A673 (cell line): ENCODE data around the gene NUB1.

Experiments used
- CTCF ChIP-seq: fragments of 300-800, 200-600 bp; sonication (generic); conservative IDR thresholded peaks from 2 replicates; pipeline ENCODE4 v1.5.1; 2017; ENCODE audit warnings: low read depth, mild to moderate bottlenecking, antibody characterized with exemption, low read length, moderate library complexity, mixed read lengths
- EZH2 ChIP-seq: fragments of 200-600 bp; sonication (generic); IDR thresholded peaks from 2 replicates; pipeline ENCODE4 v1.6.1; 2017; ENCODE audit warnings: borderline replicate concordance, low read depth, mild to moderate bottlenecking, mixed read lengths, antibody characterized with exemption, low read length; ENCODE audit not compliant: poor library complexity, severe bottlenecking

DNA sequence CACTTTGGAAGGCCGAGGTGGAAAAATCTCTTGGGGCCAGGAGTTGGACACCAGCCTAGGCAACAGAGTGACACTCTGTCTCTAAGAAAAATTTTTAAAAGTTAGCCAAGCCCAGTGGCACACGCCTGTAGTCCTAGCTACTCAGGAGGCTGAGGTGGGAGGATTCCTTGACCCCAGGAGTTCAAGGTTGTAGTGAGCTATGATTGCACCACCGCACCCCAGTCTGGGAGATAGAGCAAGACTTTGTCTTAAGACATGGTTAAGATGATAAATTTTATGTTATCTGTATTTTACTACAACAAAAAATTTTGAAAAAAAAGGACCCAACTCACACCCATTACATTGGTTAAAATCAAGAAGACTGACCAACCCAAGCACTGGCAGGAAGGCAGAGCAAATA is 48.8 kb upstream of the NUB1 start:
- TF ChIP-seq EZH2 (no peak), CTCF (no peak)
